Measurements from ENCODE around the gene STK24.

- no peak for TF ChIP-seq CTCF (IDR thresholded peaks at IDR 0.05)
- no peak for TF ChIP-seq REST (IDR thresholded peaks at IDR 0.05; ENCODE audit: low read depth, low read length)
- TF ChIP-seq MXI1 (IDR thresholded peaks at IDR 0.05; ENCODE audit: low read depth, low read length) = no peak
- TF ChIP-seq USF2 (IDR thresholded peaks at IDR 0.05; ENCODE audit: borderline replicate concordance, low read depth, low read length) = no peak
- no peak for TF ChIP-seq RCOR1 (IDR thresholded peaks at IDR 0.05; ENCODE audit: low read length)
- no peak for TF ChIP-seq TAF1 (IDR thresholded peaks at IDR 0.05; ENCODE audit: borderline replicate concordance, low read depth, low read length)
- no peak for TF ChIP-seq FOXM1 (IDR thresholded peaks at IDR 0.05; ENCODE audit: low read depth)
- no peak for TF ChIP-seq POLR2AphosphoS5 (IDR thresholded peaks at IDR 0.05; ENCODE audit: low read depth, low read length)
- no peak for TF ChIP-seq RAD21 (IDR thresholded peaks at IDR 0.05; ENCODE audit: low read length)
- no peak for TF ChIP-seq EZH2phosphoT487 (IDR thresholded peaks at IDR 0.05; ENCODE audit: borderline replicate concordance, low read depth)
- no peak for TF ChIP-seq RFX5 (IDR thresholded peaks at IDR 0.05; ENCODE audit: low read length)
- no peak for TF ChIP-seq SIN3A (IDR thresholded peaks at IDR 0.05; ENCODE audit: borderline replicate concordance, low read depth, low read length)
Measured at GRCh38 chr13:98520674-98521449, 56.0 kb downstream of the STK24 start.
